Sciatic nerve (tissue), 1 donor: ENCODE measurements around the gene CRIP2. TPM values are rescaled to one million over a fixed set of nuclear protein-coding genes. Genes with fewer than 3 reads are reported as not detected.

ENCODE experiments used
- total RNA-seq: library from RNA; stranded (reverse); fragmentation: NEBNext Ultra II Directional; extraction: Animal tissue kit (Norgen Biotek cat#: 25700); gene quantifications from one replicate; pipeline ENCODE4 v1.2.1, GENCODE V29; 2021
- donor health status: DM: no; HTN: no; CAD: no.

Gene CRIP2
- total RNA-seq, 1 donor from 2014 or later, result 172 TPM

Other genes with a start within 250 kb of the CRIP2 start
- 34.7 TPM for gene BTBD6, start 226.3 kb upstream of the CRIP2 start, total RNA-seq
- 48.4 TPM for gene BRF1, start 173.8 kb upstream of the CRIP2 start, total RNA-seq
- gene PACS2, start 160.1 kb upstream of the CRIP2 start, total RNA-seq, result 152 TPM
- gene TEX22, start 76.3 kb upstream of the CRIP2 start, total RNA-seq, result 6.0 TPM
- 95.2 TPM for gene MTA1, start 55.0 kb upstream of the CRIP2 start, total RNA-seq
- gene CRIP1, start 12.1 kb downstream of the CRIP2 start, total RNA-seq, result 112 TPM
- 14.1 TPM for gene TEDC1, start 16.4 kb downstream of the CRIP2 start, total RNA-seq
- gene TMEM121, start 51.8 kb downstream of the CRIP2 start, total RNA-seq, result 8.7 TPM